Ecto neural progenitor cell (in vitro differentiated cells): ENCODE data around the gene FOXP1.

Source experiments
- DNase-seq: peaks from one replicate; pipeline ENCODE4 v3.0.0-alpha.2; 2018; ENCODE audit warnings: low spot score

The FOXP1 gene

GRCh38 chr3:71304684-71305083 is 278.8 kb downstream of the FOXP1 start:
- no peak for DNase-seq

GRCh38 chr3:71304247-71304646 is 279.3 kb downstream of the FOXP1 start:
- DNase-seq = no peak

GRCh38 chr3:71303627-71304200 is 279.8 kb downstream of the FOXP1 start:
- DNase-seq = no peak

GRCh38 chr3:71302604-71303003 is 280.9 kb downstream of the FOXP1 start:
- no peak for DNase-seq

- DNase-seq = no peak
Observed at GRCh38 chr3:71300951-71301393, 282.6 kb downstream of the FOXP1 start.

- no peak for DNase-seq
Observed at GRCh38 chr3:71299160-71299559, 284.4 kb downstream of the FOXP1 start.

GRCh38 chr3:71294919-71295318 is 288.6 kb downstream of the FOXP1 start:
- no peak for DNase-seq

DNA sequence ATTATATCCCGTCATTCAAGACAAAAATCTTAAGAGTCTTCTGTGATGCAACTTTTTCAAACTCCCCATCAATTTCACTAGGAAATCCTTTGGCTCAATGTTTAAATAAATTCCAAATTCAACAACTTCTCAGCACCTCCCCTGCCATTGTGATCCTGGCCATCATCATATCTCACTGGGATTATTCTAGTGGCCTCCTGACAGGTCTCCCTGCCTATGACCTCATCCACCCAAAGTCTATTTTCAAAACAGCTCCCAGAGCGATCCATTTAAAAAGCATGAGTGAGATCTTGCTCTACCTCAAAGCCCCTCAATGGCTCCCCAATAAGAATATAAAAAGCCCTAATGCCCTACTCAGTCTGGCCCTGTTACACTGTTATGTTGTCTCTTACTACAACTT is 293.2 kb downstream of the FOXP1 start:
- DNase-seq = no peak

DNA sequence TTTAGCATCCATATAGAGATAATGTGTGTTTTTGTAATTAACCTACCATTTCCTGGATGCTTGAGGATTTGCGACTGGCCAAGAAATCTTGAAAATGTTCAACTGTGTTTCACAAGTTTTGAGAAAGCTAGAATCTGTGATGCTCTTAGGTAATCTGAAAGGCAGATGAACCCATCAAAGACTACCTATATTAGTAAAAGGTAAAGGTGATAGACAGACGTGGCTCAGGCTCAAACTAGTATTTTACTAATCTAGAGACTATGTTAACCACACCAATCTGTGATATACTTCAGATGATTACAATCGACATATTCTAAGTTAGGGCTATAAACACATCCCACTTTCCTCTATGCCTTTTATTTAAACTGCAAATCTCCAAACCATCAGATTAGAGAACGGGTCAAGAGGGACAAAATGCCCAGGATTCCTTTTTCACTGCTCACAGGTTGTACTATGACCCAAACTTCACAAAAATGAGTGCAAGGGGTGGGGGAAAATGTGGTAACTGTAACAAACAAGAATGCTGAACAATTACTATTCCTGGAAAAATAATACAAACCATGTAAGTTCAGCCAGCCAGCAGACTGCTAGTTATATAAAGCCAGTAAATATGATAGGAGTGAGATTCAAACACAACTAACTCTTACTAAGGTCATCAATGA is 295.1 kb downstream of the FOXP1 start:
- no peak for DNase-seq

DNA sequence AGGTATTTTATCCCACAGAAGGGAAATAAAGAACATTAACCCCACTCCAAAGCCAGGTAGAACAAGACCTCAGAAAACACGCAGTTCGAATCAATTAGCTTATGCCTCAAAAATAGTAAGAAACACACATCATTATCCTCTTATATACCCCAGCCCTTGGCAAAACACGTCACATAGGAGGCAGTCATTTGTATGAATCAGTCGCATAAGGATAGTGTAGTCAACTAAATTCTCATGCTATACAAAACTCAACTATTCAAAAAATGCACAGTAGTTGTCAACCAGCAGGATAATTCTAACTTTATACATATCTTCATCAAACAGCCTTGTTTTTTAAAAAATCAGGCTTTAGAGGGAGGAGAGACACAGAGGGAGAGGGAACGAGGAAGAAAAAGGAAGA is 298.4 kb downstream of the FOXP1 start:
- DNase-seq = no peak

- no peak for DNase-seq
Observed at GRCh38 chr3:71282976-71283375, 300.6 kb downstream of the FOXP1 start.

GRCh38 chr3:71281280-71281679 is 302.2 kb downstream of the FOXP1 start:
- no peak for DNase-seq

- DNase-seq = no peak
Observed at GRCh38 chr3:71277341-71277740, 306.2 kb downstream of the FOXP1 start.

- DNase-seq = no peak
Observed at GRCh38 chr3:71276531-71276930, 307.0 kb downstream of the FOXP1 start.

DNA sequence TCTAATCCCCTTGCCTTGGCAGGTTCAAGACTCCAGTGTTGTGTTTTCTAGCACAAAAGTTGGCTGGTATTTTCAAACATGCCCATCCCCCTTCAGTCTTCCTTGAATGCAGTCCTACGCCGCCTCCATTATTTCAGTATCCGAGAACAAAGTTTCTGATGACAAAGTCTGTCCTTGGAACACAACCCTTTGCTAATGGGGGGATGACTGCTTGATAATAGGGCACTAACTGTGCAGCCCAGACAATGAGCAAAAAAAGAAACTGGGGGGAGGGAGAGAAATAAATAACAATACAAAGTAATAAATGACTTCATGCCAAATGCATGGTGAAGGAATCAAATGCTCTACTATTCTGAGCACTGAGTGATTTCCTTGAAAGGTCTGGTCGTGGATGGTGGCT is 310.1 kb downstream of the FOXP1 start:
- no peak for DNase-seq

DNA sequence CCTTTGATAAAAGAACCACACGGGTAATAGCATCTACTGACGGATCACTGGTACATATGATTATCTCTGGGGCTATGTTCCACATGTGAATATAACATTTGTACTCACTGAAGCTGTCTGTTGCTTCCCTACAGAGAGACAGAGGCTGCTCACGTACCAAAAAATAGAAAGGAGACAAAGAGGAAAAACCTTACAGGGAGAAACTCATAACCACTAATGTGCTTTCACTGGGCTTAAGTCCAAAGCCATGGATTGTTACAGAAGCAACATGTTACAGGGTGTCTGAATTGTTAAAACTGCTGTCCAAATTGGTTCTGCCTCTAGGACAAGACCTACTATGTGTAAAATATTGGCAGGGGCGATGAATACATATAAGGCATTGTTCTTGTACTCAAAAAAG is 311.9 kb downstream of the FOXP1 start:
- no peak for DNase-seq

GRCh38 chr3:71269906-71270305 is 313.6 kb downstream of the FOXP1 start:
- no peak for DNase-seq

- no peak for DNase-seq
Observed at GRCh38 chr3:71268462-71268999, 315.0 kb downstream of the FOXP1 start.

DNA sequence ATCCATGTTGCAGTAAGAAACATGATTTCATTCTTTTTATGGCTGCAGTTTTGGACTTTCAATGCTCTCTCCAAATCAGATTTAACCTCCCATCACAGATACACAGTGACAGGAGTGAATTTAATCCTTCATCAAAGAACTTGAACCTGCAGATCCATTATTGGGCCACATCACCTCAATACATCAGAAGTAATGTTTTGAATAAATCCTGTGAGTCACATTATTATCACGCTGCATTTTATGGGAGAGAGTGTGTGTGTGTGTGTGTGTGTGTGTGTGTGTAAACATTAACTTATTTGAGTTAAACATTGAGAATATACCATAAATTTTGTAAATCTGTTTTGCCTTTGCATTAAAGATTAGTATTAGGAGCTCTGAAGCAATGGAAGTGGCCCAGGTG is 316.7 kb downstream of the FOXP1 start:
- no peak for DNase-seq

- DNase-seq = no peak
Observed at GRCh38 chr3:71265365-71265915, 318.1 kb downstream of the FOXP1 start.

- DNase-seq = no peak
Observed at GRCh38 chr3:71264840-71265239, 318.7 kb downstream of the FOXP1 start.

DNA sequence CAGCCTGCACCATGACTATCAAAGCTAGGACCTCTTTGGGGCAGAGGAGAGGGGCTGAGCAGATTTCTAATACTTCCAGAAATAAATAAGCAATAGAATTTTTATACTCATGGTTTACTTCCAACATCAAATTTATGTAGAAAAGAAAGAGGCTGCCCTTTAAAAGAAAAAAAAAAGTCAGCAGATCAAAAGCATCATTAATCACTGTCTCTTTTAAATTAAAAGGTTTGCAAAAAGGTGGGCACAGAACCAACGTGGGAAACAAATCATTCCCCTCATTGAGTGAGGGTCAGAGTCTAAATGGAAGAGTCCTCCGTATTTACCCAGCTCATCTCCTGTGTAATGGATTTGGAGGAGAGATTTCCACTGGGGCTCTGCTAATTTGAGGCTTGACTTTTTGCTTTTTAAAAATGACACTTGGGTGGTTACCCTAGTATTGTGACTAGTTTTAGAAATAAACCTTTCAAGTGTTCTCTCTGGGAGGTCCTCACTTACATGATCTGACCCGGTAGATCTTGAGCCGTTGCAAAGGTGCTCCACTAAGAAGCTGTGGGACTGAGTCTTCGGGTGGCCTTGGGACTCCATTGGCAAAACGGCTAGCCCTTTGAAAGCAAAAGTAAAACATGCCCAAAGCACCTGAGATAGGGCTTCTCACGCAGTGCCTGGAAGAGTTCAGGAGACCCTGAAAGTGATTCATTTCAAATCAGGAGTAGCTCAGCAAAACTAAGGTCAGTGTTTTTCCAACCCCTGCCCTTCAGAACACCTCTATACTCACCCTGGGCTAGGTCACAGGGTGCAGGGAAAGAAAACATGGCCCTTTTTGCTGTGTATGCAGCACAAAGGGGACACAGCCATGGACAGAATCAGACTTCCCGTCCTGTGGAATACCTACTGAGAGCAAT is 320.9 kb downstream of the FOXP1 start:
- DNase-seq = no peak

DNA sequence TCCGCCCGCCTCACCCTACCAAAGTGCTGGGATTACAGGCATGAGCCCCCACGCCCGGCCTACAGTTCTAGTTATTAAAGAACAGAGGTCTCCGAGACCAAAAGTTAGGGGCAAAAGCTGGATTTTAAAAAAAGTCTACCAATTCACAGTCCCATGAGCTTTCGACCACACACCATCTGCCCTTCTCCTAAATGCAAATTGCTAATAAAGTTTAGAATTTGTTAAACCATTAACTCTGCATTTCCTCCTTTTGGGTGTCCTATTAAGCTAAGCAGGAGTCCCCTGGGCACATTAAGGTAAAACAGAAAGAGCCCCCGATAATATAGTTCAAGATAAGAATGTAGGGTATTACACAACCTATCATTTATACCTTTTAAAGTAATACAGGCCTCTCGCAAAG is 322.7 kb downstream of the FOXP1 start:
- no peak for DNase-seq
